ENCODE results near the gene ABHD2.

- TF ChIP-seq TAF1 (IDR thresholded peaks at IDR 0.05; ENCODE audit: borderline replicate concordance, insufficient read depth, low read length) (peak; percentile 26; the same call in 1 of the 2 replicates), POLR2AphosphoS5 (IDR thresholded peaks at IDR 0.05; ENCODE audit: low read depth, low read length) (no peak), SIN3A (IDR thresholded peaks at IDR 0.05; ENCODE audit: borderline replicate concordance, insufficient read depth, low read length) (no peak)
Observed at GRCh38 chr15:89139613-89140499, 51.6 kb downstream of the ABHD2 start.
